HepG2 (cell line): Measurements from ENCODE around the gene VWCE. TPM values are rescaled to one million over a fixed set of nuclear protein-coding genes. Genes with fewer than 3 reads are reported as not detected.

Source experiments
- FOXP1 ChIP-seq, 2 experiments: fragments of 450-650 bp in 1 of 2; IDR thresholded peaks; 2 replicates each; pipeline ENCODE4 v1.6.1; 2017 to 2018; ENCODE audit warnings: antibody characterized with exemption in 1 of 2
- MAFF ChIP-seq: IDR thresholded peaks from 2 replicates; pipeline ENCODE4 v1.6.1; 2011; ENCODE audit warnings: low read depth, low read length, improper control_type of control experiment
- SALL2 ChIP-seq: sonication (generic); formaldehyde crosslinking; IDR thresholded peaks from 2 replicates; pipeline ENCODE4 v1.8.1; 2023; ENCODE audit warnings: mild to moderate bottlenecking, missing genetic modification reagents, inconsistent platforms
- SMC3 ChIP-seq: IDR thresholded peaks from 2 replicates; pipeline ENCODE4 v1.6.1; 2011; ENCODE audit warnings: low read length, improper control_type of control experiment
- ZNF230 ChIP-seq: sonication (generic); formaldehyde crosslinking; IDR thresholded peaks from 2 replicates; pipeline ENCODE4 v1.4.0; 2020; ENCODE audit warnings: mild to moderate bottlenecking, missing genetic modification reagents
- ZNF280D ChIP-seq: sonication (generic); formaldehyde crosslinking; IDR thresholded peaks from 2 replicates; pipeline ENCODE4 v1.5.1; 2020; ENCODE audit warnings: mild to moderate bottlenecking, missing genetic modification reagents
- ZNF598 ChIP-seq: sonication (generic); formaldehyde crosslinking; IDR thresholded peaks from 2 replicates; pipeline ENCODE4 v1.5.1; 2020; ENCODE audit warnings: mild to moderate bottlenecking, missing genetic modification reagents, borderline replicate concordance
- ZNF782 ChIP-seq: sonication (generic); formaldehyde crosslinking; IDR thresholded peaks from 2 replicates; pipeline ENCODE4 v1.4.0; 2020; ENCODE audit warnings: missing genetic modification reagents, mild to moderate bottlenecking, borderline replicate concordance
- ZNF800 ChIP-seq: sonication (generic); formaldehyde crosslinking; IDR thresholded peaks from 2 replicates; pipeline ENCODE4 v1.4.0; 2020; ENCODE audit warnings: missing genetic modification reagents
- ZSCAN22 ChIP-seq: sonication (generic); formaldehyde crosslinking; IDR thresholded peaks from 2 replicates; pipeline ENCODE4 v1.4.0; 2020; ENCODE audit warnings: mild to moderate bottlenecking, missing genetic modification reagents
- polyA plus RNA-seq, 8 experiments: library from polyadenylated mRNA; depleted of rRNA in 3 of 8; stranded (reverse) in 7 of 8; unstranded in 1 of 8; fragments of >200 nt; fragmentation: Illumina TruSeq in 4 of 8; extraction: Trizol in 4 of 8; gene quantifications; 2 replicates each; pipeline versions ENCODE4 v1.2.1 to v1.2.3, GENCODE V29; 2011 to 2016; ENCODE audit warnings: low read depth in 4 of 8, missing spikeins in 1 of 8, mixed read lengths in 1 of 8; ENCODE audit not compliant: insufficient read depth in 1 of 8
- total RNA-seq, 5 experiments: library from RNA; depleted of rRNA; stranded (reverse); fragments of >200 nt; fragmentation: Illumina TruSeq; extraction: Trizol; gene quantifications; 2 replicates each; pipeline ENCODE4 v1.2.3, GENCODE V29; 2016; ENCODE audit warnings: low read depth in 1 of 5
- TF ChIP-seq, protein P1 (sequence below): sonication (generic); formaldehyde crosslinking; conservative IDR thresholded peaks from 2 replicates; pipeline ENCODE4 v1.8.0; 2022; ENCODE audit warnings: mild to moderate bottlenecking, moderate library complexity, missing genetic modification reagents
- TF ChIP-seq, protein P2 (sequence below): sonication (generic); formaldehyde crosslinking; IDR thresholded peaks from 2 replicates; pipeline ENCODE4 v1.4.0; 2020; ENCODE audit warnings: missing genetic modification reagents, borderline replicate concordance
- TF ChIP-seq, protein P3 (sequence below): sonication (generic); formaldehyde crosslinking; IDR thresholded peaks from 2 replicates; pipeline ENCODE4; 2020; ENCODE audit warnings: missing genetic modification reagents, mild to moderate bottlenecking, borderline replicate concordance

VWCE gene
- total and polyA plus RNA-seq, 2 of the 13 experiments (the other 11 are each of a cell fraction or from before 2014, with no cell fraction given): 27.6 to 58.3 TPM

- peak; percentile 81 for TF ChIP-seq ZNF280D (CRISPR knock-in tag)
- TF ChIP-seq, protein P1, sequence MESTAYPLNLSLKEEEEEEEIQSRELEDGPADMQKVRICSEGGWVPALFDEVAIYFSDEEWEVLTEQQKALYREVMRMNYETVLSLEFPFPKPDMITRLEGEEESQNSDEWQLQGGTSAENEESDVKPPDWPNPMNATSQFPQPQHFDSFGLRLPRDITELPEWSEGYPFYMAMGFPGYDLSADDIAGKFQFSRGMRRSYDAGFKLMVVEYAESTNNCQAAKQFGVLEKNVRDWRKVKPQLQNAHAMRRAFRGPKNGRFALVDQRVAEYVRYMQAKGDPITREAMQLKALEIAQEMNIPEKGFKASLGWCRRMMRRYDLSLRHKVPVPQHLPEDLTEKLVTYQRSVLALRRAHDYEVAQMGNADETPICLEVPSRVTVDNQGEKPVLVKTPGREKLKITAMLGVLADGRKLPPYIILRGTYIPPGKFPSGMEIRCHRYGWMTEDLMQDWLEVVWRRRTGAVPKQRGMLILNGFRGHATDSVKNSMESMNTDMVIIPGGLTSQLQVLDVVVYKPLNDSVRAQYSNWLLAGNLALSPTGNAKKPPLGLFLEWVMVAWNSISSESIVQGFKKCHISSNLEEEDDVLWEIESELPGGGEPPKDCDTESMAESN (CRISPR knock-in tag): 0 out of 2 replicates have a peak, but pooled peaks have one; percentile 36
- no peak for TF ChIP-seq ZNF782 (CRISPR knock-in tag)
- TF ChIP-seq, protein P2, sequence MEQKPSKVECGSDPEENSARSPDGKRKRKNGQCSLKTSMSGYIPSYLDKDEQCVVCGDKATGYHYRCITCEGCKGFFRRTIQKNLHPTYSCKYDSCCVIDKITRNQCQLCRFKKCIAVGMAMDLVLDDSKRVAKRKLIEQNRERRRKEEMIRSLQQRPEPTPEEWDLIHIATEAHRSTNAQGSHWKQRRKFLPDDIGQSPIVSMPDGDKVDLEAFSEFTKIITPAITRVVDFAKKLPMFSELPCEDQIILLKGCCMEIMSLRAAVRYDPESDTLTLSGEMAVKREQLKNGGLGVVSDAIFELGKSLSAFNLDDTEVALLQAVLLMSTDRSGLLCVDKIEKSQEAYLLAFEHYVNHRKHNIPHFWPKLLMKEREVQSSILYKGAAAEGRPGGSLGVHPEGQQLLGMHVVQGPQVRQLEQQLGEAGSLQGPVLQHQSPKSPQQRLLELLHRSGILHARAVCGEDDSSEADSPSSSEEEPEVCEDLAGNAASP: peak; percentile 42; the same call in 1 of the 2 replicates
- TF ChIP-seq SALL2 (CRISPR knock-in tag): no peak; the same call in 1 of the 2 replicates
- peak; percentile 23; the same call in 1 of the 2 replicates for TF ChIP-seq ZNF230 (CRISPR knock-in tag)
- TF ChIP-seq ZNF800 (CRISPR knock-in tag): 0 out of 2 replicates have a peak, but pooled peaks have one; percentile 69
- peak; percentile 33; the same call in 1 of the 2 replicates for TF ChIP-seq ZNF598
- TF ChIP-seq, protein P3, sequence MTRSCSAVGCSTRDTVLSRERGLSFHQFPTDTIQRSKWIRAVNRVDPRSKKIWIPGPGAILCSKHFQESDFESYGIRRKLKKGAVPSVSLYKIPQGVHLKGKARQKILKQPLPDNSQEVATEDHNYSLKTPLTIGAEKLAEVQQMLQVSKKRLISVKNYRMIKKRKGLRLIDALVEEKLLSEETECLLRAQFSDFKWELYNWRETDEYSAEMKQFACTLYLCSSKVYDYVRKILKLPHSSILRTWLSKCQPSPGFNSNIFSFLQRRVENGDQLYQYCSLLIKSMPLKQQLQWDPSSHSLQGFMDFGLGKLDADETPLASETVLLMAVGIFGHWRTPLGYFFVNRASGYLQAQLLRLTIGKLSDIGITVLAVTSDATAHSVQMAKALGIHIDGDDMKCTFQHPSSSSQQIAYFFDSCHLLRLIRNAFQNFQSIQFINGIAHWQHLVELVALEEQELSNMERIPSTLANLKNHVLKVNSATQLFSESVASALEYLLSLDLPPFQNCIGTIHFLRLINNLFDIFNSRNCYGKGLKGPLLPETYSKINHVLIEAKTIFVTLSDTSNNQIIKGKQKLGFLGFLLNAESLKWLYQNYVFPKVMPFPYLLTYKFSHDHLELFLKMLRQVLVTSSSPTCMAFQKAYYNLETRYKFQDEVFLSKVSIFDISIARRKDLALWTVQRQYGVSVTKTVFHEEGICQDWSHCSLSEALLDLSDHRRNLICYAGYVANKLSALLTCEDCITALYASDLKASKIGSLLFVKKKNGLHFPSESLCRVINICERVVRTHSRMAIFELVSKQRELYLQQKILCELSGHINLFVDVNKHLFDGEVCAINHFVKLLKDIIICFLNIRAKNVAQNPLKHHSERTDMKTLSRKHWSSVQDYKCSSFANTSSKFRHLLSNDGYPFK (CRISPR knock-in tag): 0 out of 2 replicates have a peak, but pooled peaks have one; percentile 6
- TF ChIP-seq SMC3: 0 out of 2 replicates have a peak, but pooled peaks have one; percentile 11
- TF ChIP-seq ZSCAN22 (CRISPR knock-in tag): 0 out of 2 replicates have a peak, but pooled peaks have one; percentile 53
- TF ChIP-seq MAFF: no peak
- TF ChIP-seq FOXP1 (IDR thresholded peaks at IDR 0.05): no peak
- TF ChIP-seq FOXP1 (CRISPR knock-in tag; IDR thresholded peaks at IDR 0.05): 0 out of 2 replicates have a peak, but pooled peaks have one; percentile 31
These were observed 39.6 kb upstream of the VWCE start (continued) for GRCh38 chr11:61334434-61335354.
